ENCODE measurements around the gene CCNJL.

DNA sequence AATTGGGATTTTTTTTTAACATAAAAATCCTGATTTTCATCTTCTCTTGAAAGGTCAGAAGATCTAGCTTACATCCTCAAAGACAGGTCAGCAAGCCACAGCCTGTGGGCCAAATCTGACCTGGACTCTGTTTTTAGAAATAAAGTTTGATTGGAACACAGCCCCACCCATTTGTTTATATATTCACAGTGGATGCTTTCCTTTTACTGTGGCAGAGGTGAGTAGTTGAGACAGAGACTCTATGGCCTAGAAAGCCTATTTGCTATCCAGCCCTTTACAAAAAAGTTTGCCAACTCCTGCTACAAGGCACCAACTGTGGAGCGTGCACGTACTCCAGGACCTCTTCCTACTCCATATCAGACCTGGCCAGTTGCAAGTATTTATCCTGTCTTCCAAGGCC is 13.4 kb upstream of the CCNJL start:
- TF ChIP-seq POLR2A (IDR thresholded peaks at IDR 0.05), result no peak
- TF ChIP-seq, protein P1, sequence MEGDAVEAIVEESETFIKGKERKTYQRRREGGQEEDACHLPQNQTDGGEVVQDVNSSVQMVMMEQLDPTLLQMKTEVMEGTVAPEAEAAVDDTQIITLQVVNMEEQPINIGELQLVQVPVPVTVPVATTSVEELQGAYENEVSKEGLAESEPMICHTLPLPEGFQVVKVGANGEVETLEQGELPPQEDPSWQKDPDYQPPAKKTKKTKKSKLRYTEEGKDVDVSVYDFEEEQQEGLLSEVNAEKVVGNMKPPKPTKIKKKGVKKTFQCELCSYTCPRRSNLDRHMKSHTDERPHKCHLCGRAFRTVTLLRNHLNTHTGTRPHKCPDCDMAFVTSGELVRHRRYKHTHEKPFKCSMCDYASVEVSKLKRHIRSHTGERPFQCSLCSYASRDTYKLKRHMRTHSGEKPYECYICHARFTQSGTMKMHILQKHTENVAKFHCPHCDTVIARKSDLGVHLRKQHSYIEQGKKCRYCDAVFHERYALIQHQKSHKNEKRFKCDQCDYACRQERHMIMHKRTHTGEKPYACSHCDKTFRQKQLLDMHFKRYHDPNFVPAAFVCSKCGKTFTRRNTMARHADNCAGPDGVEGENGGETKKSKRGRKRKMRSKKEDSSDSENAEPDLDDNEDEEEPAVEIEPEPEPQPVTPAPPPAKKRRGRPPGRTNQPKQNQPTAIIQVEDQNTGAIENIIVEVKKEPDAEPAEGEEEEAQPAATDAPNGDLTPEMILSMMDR (IDR thresholded peaks at IDR 0.05), result no peak

Measured in uterus (tissue), 2 donors.